Peyer's patch (tissue), 4 donors: ENCODE measurements around the gene PWWP2B.

Source experiments
- CTCF ChIP-seq, 6 experiments: fragments of 450-650 bp in 4 of 6; fragments of 200-600 bp in 2 of 6; sonication (generic) in 1 of 6; IDR thresholded peaks; one replicate each; pipeline ENCODE4 v1.5.1; 2017 to 2019; ENCODE audit warnings: antibody characterized with exemption in 6 of 6, mild to moderate bottlenecking in 3 of 6, moderate library complexity in 1 of 6
- POLR2A ChIP-seq, 2 donors: fragments of 450-650 bp; IDR thresholded peaks; one replicate each; pipeline ENCODE4 v1.5.1; 2017; ENCODE audit warnings: antibody characterized with exemption in 2 of 2, mild to moderate bottlenecking in 2 of 2, moderate library complexity in 2 of 2

GRCh38 chr10:132410056-132410778 is 13.2 kb downstream of the PWWP2B start:
- TF ChIP-seq CTCF (IDR thresholded peaks at IDR 0.05) = no peak
- TF ChIP-seq POLR2A (IDR thresholded peaks at IDR 0.05) = no peak
